ENCODE data around the gene MCM7. TPM values are rescaled to one million over a fixed set of nuclear protein-coding genes. Genes with fewer than 3 reads are reported as not detected.

Gene MCM7
- polyA plus RNA-seq, 1 experiment: 39.5 TPM

DNA sequence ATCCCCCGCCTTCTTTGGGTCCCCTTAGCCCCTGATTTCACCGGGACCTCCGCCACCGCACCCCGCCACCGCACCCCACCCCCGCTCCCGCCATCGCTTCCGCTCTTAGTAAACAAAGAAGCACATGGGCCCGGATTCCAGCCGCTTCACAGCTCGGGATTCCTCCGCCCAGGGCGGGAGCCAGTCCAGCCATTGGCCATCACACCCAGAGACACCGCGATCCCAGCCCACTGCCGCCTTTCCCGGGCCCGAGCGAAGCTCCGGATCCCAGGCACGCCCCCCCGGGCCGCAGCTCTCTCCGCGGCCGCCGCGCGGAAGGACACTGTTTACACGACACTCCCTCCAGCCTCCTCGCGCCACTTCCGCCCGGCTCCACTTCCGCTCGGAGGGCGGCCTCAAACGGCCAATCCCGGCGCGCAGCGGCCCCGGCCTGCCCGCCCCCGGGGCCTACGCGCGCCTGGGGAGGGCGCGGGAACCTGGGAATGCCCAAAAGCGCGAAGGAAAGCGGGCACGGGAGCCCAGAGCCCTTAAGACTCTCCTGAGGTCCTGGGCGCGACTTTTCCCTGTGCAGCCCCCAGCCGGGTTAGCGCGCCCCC, 679 bp downstream of the MCM7 start:
- peak; percentile 97 for DNase-seq (ENCODE audit: low read depth, low spot score)
- TF ChIP-seq, protein P1, sequence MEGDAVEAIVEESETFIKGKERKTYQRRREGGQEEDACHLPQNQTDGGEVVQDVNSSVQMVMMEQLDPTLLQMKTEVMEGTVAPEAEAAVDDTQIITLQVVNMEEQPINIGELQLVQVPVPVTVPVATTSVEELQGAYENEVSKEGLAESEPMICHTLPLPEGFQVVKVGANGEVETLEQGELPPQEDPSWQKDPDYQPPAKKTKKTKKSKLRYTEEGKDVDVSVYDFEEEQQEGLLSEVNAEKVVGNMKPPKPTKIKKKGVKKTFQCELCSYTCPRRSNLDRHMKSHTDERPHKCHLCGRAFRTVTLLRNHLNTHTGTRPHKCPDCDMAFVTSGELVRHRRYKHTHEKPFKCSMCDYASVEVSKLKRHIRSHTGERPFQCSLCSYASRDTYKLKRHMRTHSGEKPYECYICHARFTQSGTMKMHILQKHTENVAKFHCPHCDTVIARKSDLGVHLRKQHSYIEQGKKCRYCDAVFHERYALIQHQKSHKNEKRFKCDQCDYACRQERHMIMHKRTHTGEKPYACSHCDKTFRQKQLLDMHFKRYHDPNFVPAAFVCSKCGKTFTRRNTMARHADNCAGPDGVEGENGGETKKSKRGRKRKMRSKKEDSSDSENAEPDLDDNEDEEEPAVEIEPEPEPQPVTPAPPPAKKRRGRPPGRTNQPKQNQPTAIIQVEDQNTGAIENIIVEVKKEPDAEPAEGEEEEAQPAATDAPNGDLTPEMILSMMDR (IDR thresholded peaks at IDR 0.05; ENCODE audit: low read depth, low read length): no peak
- Histone ChIP-seq H3K27me3 (ENCODE audit: control insufficient read depth, insufficient read depth, low read length) (no peaks in the 10 kb centered on the region), H3K9me3 (ENCODE audit: control insufficient read depth, insufficient read depth, low read length) (peaks cover 2% of the 10 kb centered on the region; the same call in 1 of the 2 replicates), H3K4me3 (ENCODE audit: low read depth, low read length) (peak overlapping the region; percentile 77), H3K27ac (ENCODE audit: low read depth, low read length) (peak overlapping the region; percentile 65)
- CTCF ChIA-PET: interaction anchor here (1.3 to 2.4 kb wide), 3 partner anchors 18 to 187 kb away, joined by 3 to 13 read pairs (median 5); no protein-coding TSS in a partner anchor
- POLR2A ChIA-PET: interaction anchor here (0.6 to 4.8 kb wide), 9 partner anchors 12 to 328 kb away, joined by 3 to 67 read pairs (median 5); partner anchors contain the start of genes COPS6, MBLAC1 and ZCWPW1

DNA sequence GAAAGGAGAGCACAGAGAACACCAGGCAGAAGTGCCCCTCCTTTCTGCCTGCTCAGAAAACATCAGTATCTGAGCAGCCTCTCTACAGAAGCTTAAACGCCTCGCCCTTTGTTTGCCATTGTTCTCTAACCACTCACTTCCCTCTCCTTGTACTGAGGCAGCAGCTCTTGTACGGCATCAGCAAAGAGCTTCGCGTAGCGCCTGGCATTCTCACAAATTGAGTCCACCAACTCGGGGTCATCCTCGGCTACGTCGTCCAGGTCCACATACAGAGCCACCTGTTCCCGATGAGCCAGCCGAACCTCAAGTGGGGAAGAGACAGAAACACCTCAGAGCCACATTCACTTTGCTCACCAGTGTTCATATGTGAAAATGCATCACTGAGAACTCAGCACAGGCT, 1.7 kb downstream of the MCM7 start:
- Histone ChIP-seq H3K27ac (ENCODE audit: low read depth, low read length) (no peak overlapping the region), H3K27me3 (ENCODE audit: control insufficient read depth, insufficient read depth, low read length) (no peaks in the 10 kb centered on the region), H3K4me3 (ENCODE audit: low read depth, low read length) (peak overlapping the region; percentile 77), H3K9me3 (ENCODE audit: control insufficient read depth, insufficient read depth, low read length) (peaks cover 2% of the 10 kb centered on the region; the same call in 1 of the 2 replicates)
- TF ChIP-seq, protein P1 (IDR thresholded peaks at IDR 0.05; ENCODE audit: low read depth, low read length): no peak
- CTCF ChIA-PET: no interaction called here
- no peak for DNase-seq (ENCODE audit: low read depth, low spot score)
- POLR2A ChIA-PET: interaction anchor here (2.3 to 4.8 kb wide), 2 partner anchors 10 to 27 kb away, joined by 12 to 67 read pairs; partner anchors contain the start of genes COPS6 and MBLAC1

DNA sequence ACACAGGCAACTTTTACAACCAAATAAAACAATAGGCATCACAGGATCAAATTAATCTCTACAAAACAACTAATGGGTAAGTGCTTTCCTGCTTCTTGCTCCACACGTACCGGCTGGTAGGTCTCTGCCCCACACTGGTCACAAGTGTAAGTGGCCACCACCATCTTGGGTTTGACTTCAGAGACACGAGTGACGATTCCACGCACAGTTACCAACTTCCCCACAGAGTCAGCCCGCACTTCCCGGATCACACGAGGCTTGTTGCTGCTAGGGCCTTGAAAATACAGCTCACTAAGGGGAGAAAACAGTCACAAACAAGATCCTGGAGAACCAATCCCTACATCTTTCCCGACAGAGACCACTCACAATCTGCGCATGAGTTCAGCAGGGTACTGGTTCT, 2.3 kb downstream of the MCM7 start:
- ChIA-PET POLR2A (interaction anchor here (4.8 kb wide), 1 partner anchor 10 kb away, joined by 67 read pairs; the partner anchor contains the start of gene COPS6), CTCF (no interaction called here)
- DNase-seq (ENCODE audit: low read depth, low spot score): no peak
- peak overlapping the region; percentile 17; the same call in 1 of the 2 replicates for H3K4me3 ChIP-seq (ENCODE audit: low read depth, low read length)
- H3K27ac ChIP-seq (ENCODE audit: low read depth, low read length): no peak overlapping the region
- H3K9me3 ChIP-seq (ENCODE audit: control insufficient read depth, insufficient read depth, low read length): peaks cover 2% of the 10 kb centered on the region; the same call in 1 of the 2 replicates
- TF ChIP-seq, protein P1 (IDR thresholded peaks at IDR 0.05; ENCODE audit: low read depth, low read length): no peak
- H3K27me3 ChIP-seq (ENCODE audit: control insufficient read depth, insufficient read depth, low read length): no peaks in the 10 kb centered on the region

- H3K27ac ChIP-seq (ENCODE audit: low read depth, low read length): no peak overlapping the region
- no peaks in the 10 kb centered on the region for H3K27me3 ChIP-seq (ENCODE audit: control insufficient read depth, insufficient read depth, low read length)
- no peak overlapping the region for H3K4me3 ChIP-seq (ENCODE audit: low read depth, low read length)
- TF ChIP-seq, protein P1 (IDR thresholded peaks at IDR 0.05; ENCODE audit: low read depth, low read length): no peak
- no peak for DNase-seq (ENCODE audit: low read depth, low spot score)
- CTCF ChIA-PET: no interaction called here
- no peaks in the 10 kb centered on the region for H3K9me3 ChIP-seq (ENCODE audit: control insufficient read depth, insufficient read depth, low read length)
- POLR2A ChIA-PET: interaction anchor here (1.1 kb wide), 1 partner anchor 8 kb away, joined by 6 read pairs; no protein-coding TSS in a partner anchor
Measured at GRCh38 chr7:100095704-100096103, 5.5 kb downstream of the MCM7 start.

DNA sequence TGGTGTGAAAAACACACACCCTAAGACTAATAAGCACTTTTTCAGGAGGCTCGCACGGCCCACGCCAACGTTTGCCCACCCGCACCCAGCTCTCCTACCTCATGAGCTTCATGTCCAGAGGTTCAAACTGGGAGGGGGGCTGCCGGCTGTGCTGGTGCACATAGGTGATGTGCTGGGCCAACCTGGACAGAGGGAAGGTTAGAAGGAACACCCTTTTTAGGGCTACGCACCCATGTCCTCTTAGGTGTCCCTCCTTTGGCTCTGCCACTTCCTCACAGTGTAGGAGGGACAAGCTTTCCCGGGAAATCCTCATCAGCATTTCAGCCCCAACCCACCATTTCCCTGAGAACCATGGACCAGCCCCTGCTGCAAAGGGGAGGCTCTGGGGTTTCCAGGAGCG, 5.9 kb downstream of the MCM7 start:
- CTCF ChIA-PET: no interaction called here

More for the DNA sequence above, 5.9 kb downstream of the MCM7 start:
- no peak overlapping the region for H3K4me3 ChIP-seq (ENCODE audit: low read depth, low read length)
- TF ChIP-seq, protein P1 (IDR thresholded peaks at IDR 0.05; ENCODE audit: low read depth, low read length): no peak
- no peaks in the 10 kb centered on the region for H3K27me3 ChIP-seq (ENCODE audit: control insufficient read depth, insufficient read depth, low read length)
- H3K27ac ChIP-seq (ENCODE audit: low read depth, low read length): no peak overlapping the region
- no peak for DNase-seq (ENCODE audit: low read depth, low spot score)
- H3K9me3 ChIP-seq (ENCODE audit: control insufficient read depth, insufficient read depth, low read length): no peaks in the 10 kb centered on the region
- POLR2A ChIA-PET: interaction anchor here (1.1 kb wide), 1 partner anchor 8 kb away, joined by 6 read pairs; no protein-coding TSS in a partner anchor
